IMR-90 (cell line): Measurements from ENCODE around the gene KRTAP4-9. TPM values are rescaled to one million over a fixed set of nuclear protein-coding genes. Genes with fewer than 3 reads are reported as not detected.

ENCODE experiments used
- ATAC-seq: fragments of 200-7000 bp; cut with Tn5 transposase; 2 replicates; pipeline ENCODE4 v1.9.1; 2020; ENCODE audit warnings: low read depth, mild to moderate bottlenecking, moderate library complexity
- BruUV-seq: library from RNA; stranded (reverse); fragments of 400-500 nt; replicated peaks from 2 replicates; lab custom pipeline; 2021; lab: Mats Ljungman, UMichigan
- CTCF ChIA-PET: fragments of 300-600 bp; formaldehyde crosslinking; extraction: SDS; loops from one replicate; lab custom pipeline; 2021; ENCODE audit warnings: antibody characterized with exemption; lab: Yijun Ruan, JAX
- POLR2A ChIA-PET: fragments of 300-600 bp; sonication (Branson Sonifier 250); formaldehyde crosslinking; loops from one replicate; lab custom pipeline; 2022; ENCODE audit warnings: antibody characterized with exemption; ENCODE audit not compliant: unreplicated experiment; lab: Charles Lee
- DNase-seq: peaks from one replicate; pipeline ENCODE4 v3.0.0; 2013
- H2AFZ ChIP-seq: replicated peaks from 2 replicates; pipeline ENCODE3; 2013; ENCODE audit warnings: low read length, mild to moderate bottlenecking; ENCODE audit not compliant: poor library complexity
- H2AK5ac ChIP-seq: 2 replicates; pipeline ENCODE4 v1.6.1; 2013; ENCODE audit warnings: low read depth, low read length, inconsistent platforms
- H2AK9ac ChIP-seq: replicated peaks from 2 replicates; pipeline ENCODE3; 2013; ENCODE audit warnings: mild to moderate bottlenecking, low read depth, low read length, moderate library complexity; ENCODE audit not compliant: poor library complexity
- H2BK120ac ChIP-seq: 2 replicates; pipeline ENCODE4 v1.6.1; 2013; ENCODE audit warnings: low read depth, low read length, inconsistent platforms
- H2BK15ac ChIP-seq: 3 replicates; pipeline ENCODE4 v1.6.1; 2013; ENCODE audit warnings: low read depth, low read length, inconsistent platforms
- H2BK20ac ChIP-seq: 2 replicates; pipeline ENCODE4 v1.6.1; 2013; ENCODE audit warnings: low read depth, mild to moderate bottlenecking, inconsistent platforms, low read length, moderate library complexity
- H2BK5ac ChIP-seq: 2 replicates; pipeline ENCODE4 v1.6.1; 2013; ENCODE audit warnings: mild to moderate bottlenecking, low read depth, low read length, inconsistent platforms; ENCODE audit not compliant: poor library complexity, severe bottlenecking
- H3K14ac ChIP-seq: replicated peaks from 2 replicates; pipeline ENCODE4 v1.6.1; 2013; ENCODE audit warnings: low read depth, low read length, inconsistent platforms
- H3K18ac ChIP-seq: 2 replicates; pipeline ENCODE4 v1.6.1; 2013; ENCODE audit warnings: low read depth, low read length, control low read depth
- H3K23ac ChIP-seq: 2 replicates; pipeline ENCODE4 v1.6.1; 2013; ENCODE audit warnings: low read depth, low read length, inconsistent platforms
- H3K27ac ChIP-seq: 2 replicates; pipeline ENCODE4 v1.5.1; 2013; ENCODE audit warnings: mild to moderate bottlenecking, control low read depth, low read length; ENCODE audit not compliant: insufficient read depth
- H3K27me3 ChIP-seq: 2 replicates; pipeline ENCODE4 v1.6.1; 2013; ENCODE audit warnings: low read length; ENCODE audit not compliant: control insufficient read depth, insufficient read depth
- H3K36me3 ChIP-seq: 2 replicates; pipeline ENCODE4 v1.6.1; 2013; ENCODE audit warnings: low read length, mixed read lengths; ENCODE audit not compliant: control insufficient read depth, insufficient read depth
- H3K4ac ChIP-seq: 2 replicates; pipeline ENCODE4 v1.6.1; 2013; ENCODE audit warnings: low read depth, low read length, inconsistent platforms
- H3K4me1 ChIP-seq: 2 replicates; pipeline ENCODE4 v1.6.1; 2013; ENCODE audit warnings: low read length, mixed read lengths; ENCODE audit not compliant: control insufficient read depth, insufficient read depth
- H3K4me2 ChIP-seq: 2 replicates; pipeline ENCODE4 v1.6.1; 2013; ENCODE audit warnings: low read depth, mild to moderate bottlenecking, control low read depth, low read length, moderate library complexity
- H3K4me3 ChIP-seq: 2 replicates; pipeline ENCODE4 v1.5.1; 2013; ENCODE audit warnings: low read depth, mild to moderate bottlenecking, control low read depth, low read length, moderate library complexity; ENCODE audit not compliant: insufficient read depth
- H3K56ac ChIP-seq: 2 replicates; pipeline ENCODE4 v1.6.1; 2013; ENCODE audit warnings: low read length, inconsistent platforms; ENCODE audit not compliant: insufficient read depth; ENCODE audit errors: extremely low read depth
- H3K79me1 ChIP-seq, 2 experiments: 2 replicates each; pipeline ENCODE4 v1.6.1; 2013; ENCODE audit warnings: low read length in 2 of 2, inconsistent platforms in 1 of 2, low read depth in 1 of 2
- H3K9ac ChIP-seq: 2 replicates; pipeline ENCODE4 v1.6.1; 2013; ENCODE audit warnings: low read depth, low read length, control low read depth
- H3K9me1 ChIP-seq: 2 replicates; pipeline ENCODE4 v1.6.1; 2013; ENCODE audit warnings: low read length, inconsistent platforms; ENCODE audit not compliant: insufficient read depth
- H3K9me3 ChIP-seq: 2 replicates; pipeline ENCODE4 v1.6.1; 2013; ENCODE audit warnings: low read length; ENCODE audit not compliant: control insufficient read depth, insufficient read depth
- H4K20me1 ChIP-seq: 2 replicates; pipeline ENCODE4 v1.6.1; 2013; ENCODE audit warnings: low read length, inconsistent platforms; ENCODE audit not compliant: insufficient read depth
- H4K5ac ChIP-seq: 2 replicates; pipeline ENCODE4 v1.6.1; 2013; ENCODE audit warnings: mild to moderate bottlenecking, low read depth, low read length, control low read depth
- H4K8ac ChIP-seq, 2 experiments: 2 replicates each; pipeline ENCODE4 v1.6.1; 2013; ENCODE audit warnings: low read depth in 2 of 2, low read length in 2 of 2, control low read depth in 1 of 2, inconsistent platforms in 1 of 2
- H4K91ac ChIP-seq: 2 replicates; pipeline ENCODE4 v1.6.1; 2013; ENCODE audit warnings: low read depth, low read length, inconsistent platforms; ENCODE audit not compliant: insufficient read depth
- BHLHE40 ChIP-seq: fragments of 150-350 bp; IDR thresholded peaks from 2 replicates; pipeline ENCODE4 v1.6.1; 2016; ENCODE audit warnings: mild to moderate bottlenecking, low read depth, low read length
- CEBPB ChIP-seq: IDR thresholded peaks from 2 replicates; pipeline ENCODE4 v1.6.1; 2012; ENCODE audit warnings: low read depth, low read length, improper control_type of control experiment
- CHD1 ChIP-seq: IDR thresholded peaks from 2 replicates; pipeline ENCODE4 v1.6.1; 2012; ENCODE audit warnings: low read depth, low read length, improper control_type of control experiment
- FOS ChIP-seq: fragments of 150-350 bp; IDR thresholded peaks from 2 replicates; pipeline ENCODE4 v1.6.1; 2016; ENCODE audit warnings: low read depth, low read length
- MAFK ChIP-seq: IDR thresholded peaks from 2 replicates; pipeline ENCODE4 v1.6.1; 2012; ENCODE audit warnings: low read depth, low read length, improper control_type of control experiment
- MAZ ChIP-seq: IDR thresholded peaks from 2 replicates; pipeline ENCODE4 v1.6.1; 2012; ENCODE audit warnings: low read depth, mild to moderate bottlenecking, low read length, improper control_type of control experiment, moderate library complexity, borderline replicate concordance
- MXI1 ChIP-seq: IDR thresholded peaks from 2 replicates; pipeline ENCODE4 v1.6.1; 2012; ENCODE audit warnings: low read depth, mild to moderate bottlenecking, low read length, moderate library complexity, borderline replicate concordance
- NFE2L2 ChIP-seq: fragments of 150-350 bp; IDR thresholded peaks from 2 replicates; pipeline ENCODE4 v1.6.1; 2016; ENCODE audit warnings: low read depth, mild to moderate bottlenecking, low read length
- POLR2A ChIP-seq: IDR thresholded peaks from 2 replicates; pipeline ENCODE4 v1.6.1; 2012; ENCODE audit warnings: mild to moderate bottlenecking, low read depth, low read length
- RAD21 ChIP-seq: IDR thresholded peaks from 2 replicates; pipeline ENCODE4 v1.6.1; 2012; ENCODE audit warnings: low read length, improper control_type of control experiment
- RCOR1 ChIP-seq: IDR thresholded peaks from 2 replicates; pipeline ENCODE4 v1.6.1; 2012; ENCODE audit warnings: mild to moderate bottlenecking, low read length, improper control_type of control experiment; ENCODE audit not compliant: insufficient replicate concordance
- RFX5 ChIP-seq: IDR thresholded peaks from 2 replicates; pipeline ENCODE4 v1.8.0; 2012; ENCODE audit warnings: low read depth, mild to moderate bottlenecking, low read length, moderate library complexity
- SMC3 ChIP-seq: fragments of 150-350 bp; IDR thresholded peaks from 2 replicates; pipeline ENCODE4 v1.6.1; 2016; ENCODE audit warnings: low read depth, mild to moderate bottlenecking, antibody characterized with exemption, low read length, moderate library complexity
- WGBS, 2 experiments: methylation state at CpG; one replicate each; pipeline versions ENCODE4 v1.1.5 to v1.1.7; 2013; ENCODE audit warnings: missing lambda C conversion rate in 2 of 2; ENCODE audit not compliant: insufficient read length in 1 of 2; ENCODE audit errors: extremely low coverage in 2 of 2; 5-methylcytosine and 5-hydroxymethylcytosine counted together
- dilution Hi-C: fragments of 300-500 bp; cut with HindIII; formaldehyde crosslinking; loops from one replicate; pipeline ENCODE4 v1.14.3; 2018; ENCODE audit warnings: low sequenced_read_pairs; ENCODE audit not compliant: unreplicated experiment
- in situ Hi-C: fragments of 300-500 bp; cut with MboI; formaldehyde crosslinking; loops from 3 replicates; pipeline ENCODE4 v1.14.3; 2019; ENCODE audit warnings: low sequenced_read_pairs, inconsistent platforms, mixed read lengths
- intact Hi-C: fragments of 100-400 bp; cut with micrococcal nuclease; formaldehyde crosslinking; loops from 2 replicates; pipeline ENCODE4 v1.10.0; 2022
- polyA plus RNA-seq, 3 experiments: library from polyadenylated mRNA; depleted of rRNA; stranded (reverse); fragments of >200 nt; gene quantifications; 2 replicates each; pipeline ENCODE4 v1.2.3, GENCODE V29; 2012; ENCODE audit warnings: low replicate concordance in 1 of 3
- total RNA-seq: library from RNA; depleted of rRNA; stranded (reverse); fragments of >200 nt; gene quantifications from 2 replicates; pipeline ENCODE4 v1.2.3, GENCODE V29; 2012
- TF ChIP-seq, protein P1 (sequence below): fragments of 150-350 bp; IDR thresholded peaks from 2 replicates; pipeline ENCODE4 v1.6.1; 2017; ENCODE audit warnings: mild to moderate bottlenecking, antibody characterized with exemption, low read length, low read depth
- TF ChIP-seq, protein P2 (sequence below): fragments of 150-350 bp; IDR thresholded peaks from 2 replicates; pipeline ENCODE4 v1.6.1; 2016; ENCODE audit warnings: low read depth, mild to moderate bottlenecking, low read length, moderate library complexity, borderline replicate concordance
- TF ChIP-seq, protein P3 (sequence below): conservative IDR thresholded peaks from 2 replicates; pipeline ENCODE4 v1.5.1; 2012; ENCODE audit warnings: mild to moderate bottlenecking, low read depth, low read length, improper control_type of control experiment

The KRTAP4-9 gene
- total and polyA plus RNA-seq, 2 of the 4 experiments (the other 2 are of a cell fraction) = 0.24 TPM; not detected in 1

DNA sequence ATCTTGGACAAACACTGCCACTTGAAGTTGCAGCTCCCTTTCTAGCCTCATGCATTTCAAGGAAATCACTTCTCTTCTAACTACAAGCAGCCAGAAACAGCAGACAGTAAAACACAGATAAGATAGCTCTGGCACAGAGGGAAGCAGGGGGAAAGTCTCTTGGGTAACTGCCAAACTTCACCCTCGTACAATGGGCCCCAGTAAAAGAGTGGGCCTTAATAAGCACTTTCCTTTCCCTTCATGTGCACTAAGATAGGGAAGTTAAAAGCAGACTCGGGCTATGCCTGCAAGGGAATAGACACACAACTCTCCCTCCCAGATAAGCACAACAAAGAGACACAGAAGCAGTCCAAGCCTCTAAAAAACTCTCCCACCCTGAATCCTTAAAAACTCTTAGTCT is 48.7 kb downstream of the KRTAP4-9 start:
- Histone ChIP-seq H3K79me1 (no peaks in the 10 kb centered on the region), H3K4me1 (no peaks in the 10 kb centered on the region), H3K14ac (no peak overlapping the region), H3K56ac (no peak overlapping the region), H3K18ac (no peak overlapping the region), H2AFZ (no peak overlapping the region), H3K27me3 (no peaks in the 10 kb centered on the region; the same call in 1 of the 2 replicates), H4K8ac (no peak overlapping the region), H3K9me3 (no peaks in the 10 kb centered on the region), H4K5ac (no peak overlapping the region), H2BK120ac (no peak overlapping the region), H2BK5ac (no peak overlapping the region), H2BK15ac (no peak overlapping the region), H3K9me1 (no peaks in the 10 kb centered on the region), H3K27ac (no peak overlapping the region), H3K4ac (no peak overlapping the region), H3K4me3 (no peak overlapping the region), H2AK5ac (no peak overlapping the region), H4K91ac (no peak overlapping the region), H3K36me3 (no peaks in the 10 kb centered on the region), H3K23ac (no peak overlapping the region), H2BK20ac (no peak overlapping the region), H3K4me2 (no peak overlapping the region), H4K20me1 (no peaks in the 10 kb centered on the region), H3K9ac (no peak overlapping the region), H2AK9ac (no peak overlapping the region)
- DNase-seq (no peak), ATAC-seq (no peak)
- BruUV-seq = no TSS peak
- WGBS, 2 experiments = no CpG with 5 or more reads among the region's 2 CpGs
- dilution Hi-C loops (no loop called here), in situ Hi-C loops (no loop called here), intact Hi-C loops (no loop called here)
- TF ChIP-seq, protein P1, sequence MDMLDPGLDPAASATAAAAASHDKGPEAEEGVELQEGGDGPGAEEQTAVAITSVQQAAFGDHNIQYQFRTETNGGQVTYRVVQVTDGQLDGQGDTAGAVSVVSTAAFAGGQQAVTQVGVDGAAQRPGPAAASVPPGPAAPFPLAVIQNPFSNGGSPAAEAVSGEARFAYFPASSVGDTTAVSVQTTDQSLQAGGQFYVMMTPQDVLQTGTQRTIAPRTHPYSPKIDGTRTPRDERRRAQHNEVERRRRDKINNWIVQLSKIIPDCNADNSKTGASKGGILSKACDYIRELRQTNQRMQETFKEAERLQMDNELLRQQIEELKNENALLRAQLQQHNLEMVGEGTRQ = no peak
- TF ChIP-seq, protein P2, sequence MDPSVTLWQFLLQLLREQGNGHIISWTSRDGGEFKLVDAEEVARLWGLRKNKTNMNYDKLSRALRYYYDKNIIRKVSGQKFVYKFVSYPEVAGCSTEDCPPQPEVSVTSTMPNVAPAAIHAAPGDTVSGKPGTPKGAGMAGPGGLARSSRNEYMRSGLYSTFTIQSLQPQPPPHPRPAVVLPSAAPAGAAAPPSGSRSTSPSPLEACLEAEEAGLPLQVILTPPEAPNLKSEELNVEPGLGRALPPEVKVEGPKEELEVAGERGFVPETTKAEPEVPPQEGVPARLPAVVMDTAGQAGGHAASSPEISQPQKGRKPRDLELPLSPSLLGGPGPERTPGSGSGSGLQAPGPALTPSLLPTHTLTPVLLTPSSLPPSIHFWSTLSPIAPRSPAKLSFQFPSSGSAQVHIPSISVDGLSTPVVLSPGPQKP = no peak
- TF ChIP-seq MAZ = no peak
- no peak for TF ChIP-seq CEBPB
- TF ChIP-seq RCOR1 = no peak
- TF ChIP-seq FOS = no peak
- TF ChIP-seq, protein P3, sequence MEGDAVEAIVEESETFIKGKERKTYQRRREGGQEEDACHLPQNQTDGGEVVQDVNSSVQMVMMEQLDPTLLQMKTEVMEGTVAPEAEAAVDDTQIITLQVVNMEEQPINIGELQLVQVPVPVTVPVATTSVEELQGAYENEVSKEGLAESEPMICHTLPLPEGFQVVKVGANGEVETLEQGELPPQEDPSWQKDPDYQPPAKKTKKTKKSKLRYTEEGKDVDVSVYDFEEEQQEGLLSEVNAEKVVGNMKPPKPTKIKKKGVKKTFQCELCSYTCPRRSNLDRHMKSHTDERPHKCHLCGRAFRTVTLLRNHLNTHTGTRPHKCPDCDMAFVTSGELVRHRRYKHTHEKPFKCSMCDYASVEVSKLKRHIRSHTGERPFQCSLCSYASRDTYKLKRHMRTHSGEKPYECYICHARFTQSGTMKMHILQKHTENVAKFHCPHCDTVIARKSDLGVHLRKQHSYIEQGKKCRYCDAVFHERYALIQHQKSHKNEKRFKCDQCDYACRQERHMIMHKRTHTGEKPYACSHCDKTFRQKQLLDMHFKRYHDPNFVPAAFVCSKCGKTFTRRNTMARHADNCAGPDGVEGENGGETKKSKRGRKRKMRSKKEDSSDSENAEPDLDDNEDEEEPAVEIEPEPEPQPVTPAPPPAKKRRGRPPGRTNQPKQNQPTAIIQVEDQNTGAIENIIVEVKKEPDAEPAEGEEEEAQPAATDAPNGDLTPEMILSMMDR = no peak
- TF ChIP-seq CHD1 = no peak
- no peak for TF ChIP-seq RFX5
- no peak for TF ChIP-seq POLR2A
- no peak for TF ChIP-seq BHLHE40
- no peak for TF ChIP-seq SMC3
- TF ChIP-seq NFE2L2 = no peak
- no peak for TF ChIP-seq MXI1
- TF ChIP-seq RAD21 = no peak
- no peak for TF ChIP-seq MAFK
- ChIA-PET POLR2A (no interaction called here), CTCF (no interaction called here)
